Central memory CD8-positive, alpha-beta T cell (primary cell): Measurements from ENCODE around the gene COLQ.
"Not testable (repeated sequence)": the region's sequence is repeated elsewhere in the genome, so short reads cannot be mapped to it uniquely, and the experiment has no call there.

Experiments used
- ATAC-seq: fragments of 150-1000 bp; cut with Tn5 transposase; replicated peaks from 2 replicates; pipeline ENCODE4 v1.10.0; 2022; ENCODE audit warnings: mild to moderate bottlenecking, moderate FRiP score, moderate number of reproducible peaks; ENCODE audit not compliant: poor library complexity, severe bottlenecking; ENCODE audit errors: extremely low read depth
- DNase-seq, 2 donors: peaks; one replicate each; pipeline ENCODE4 v3.0.0; 2021; ENCODE audit warnings: low spot score in 2 of 2
- H3K27ac Mint-ChIP-seq: one replicate; pipeline ENCODE4 v1.8.0; 2022; ENCODE audit warnings: low read depth, mild to moderate bottlenecking, moderate library complexity, mixed read lengths
- H3K27me3 Mint-ChIP-seq: one replicate; pipeline ENCODE4 v1.8.0; 2022; ENCODE audit warnings: mixed read lengths
- H3K36me3 Mint-ChIP-seq: one replicate; pipeline ENCODE4 v1.8.0; 2022; ENCODE audit warnings: mild to moderate bottlenecking, moderate library complexity, mixed read lengths; ENCODE audit not compliant: insufficient read depth
- H3K4me1 Mint-ChIP-seq: one replicate; pipeline ENCODE4 v1.8.0; 2022; ENCODE audit warnings: mixed read lengths
- H3K4me3 Mint-ChIP-seq: one replicate; pipeline ENCODE4 v1.8.0; 2022; ENCODE audit warnings: mild to moderate bottlenecking, moderate library complexity, mixed read lengths
- H3K9me3 Mint-ChIP-seq: one replicate; pipeline ENCODE4 v1.8.0; 2022; ENCODE audit warnings: mixed read lengths

Gene COLQ

GRCh38 chr3:15497964-15498363 lies 23.5 kb downstream of the COLQ start:
- Mint-ChIP-seq H3K27ac (no peak overlapping the region), H3K36me3 (no peaks in the 10 kb centered on the region), H3K4me1 (peaks cover 32% of the 10 kb centered on the region), H3K27me3 (no peaks in the 10 kb centered on the region), H3K4me3 (no peak overlapping the region), H3K9me3 (no peaks in the 10 kb centered on the region)
- ATAC-seq (no peak), DNase-seq (no peak)

- Mint-ChIP-seq H3K27me3 (no peaks in the 10 kb centered on the region), H3K4me1 (peaks cover 26% of the 10 kb centered on the region), H3K9me3 (no peaks in the 10 kb centered on the region), H3K27ac (no peak overlapping the region), H3K4me3 (no peak overlapping the region), H3K36me3 (no peaks in the 10 kb centered on the region)
- no peak for ATAC-seq
- no peak for DNase-seq
Measured at GRCh38 chr3:15496341-15496664, 25.2 kb downstream of the COLQ start.

DNA sequence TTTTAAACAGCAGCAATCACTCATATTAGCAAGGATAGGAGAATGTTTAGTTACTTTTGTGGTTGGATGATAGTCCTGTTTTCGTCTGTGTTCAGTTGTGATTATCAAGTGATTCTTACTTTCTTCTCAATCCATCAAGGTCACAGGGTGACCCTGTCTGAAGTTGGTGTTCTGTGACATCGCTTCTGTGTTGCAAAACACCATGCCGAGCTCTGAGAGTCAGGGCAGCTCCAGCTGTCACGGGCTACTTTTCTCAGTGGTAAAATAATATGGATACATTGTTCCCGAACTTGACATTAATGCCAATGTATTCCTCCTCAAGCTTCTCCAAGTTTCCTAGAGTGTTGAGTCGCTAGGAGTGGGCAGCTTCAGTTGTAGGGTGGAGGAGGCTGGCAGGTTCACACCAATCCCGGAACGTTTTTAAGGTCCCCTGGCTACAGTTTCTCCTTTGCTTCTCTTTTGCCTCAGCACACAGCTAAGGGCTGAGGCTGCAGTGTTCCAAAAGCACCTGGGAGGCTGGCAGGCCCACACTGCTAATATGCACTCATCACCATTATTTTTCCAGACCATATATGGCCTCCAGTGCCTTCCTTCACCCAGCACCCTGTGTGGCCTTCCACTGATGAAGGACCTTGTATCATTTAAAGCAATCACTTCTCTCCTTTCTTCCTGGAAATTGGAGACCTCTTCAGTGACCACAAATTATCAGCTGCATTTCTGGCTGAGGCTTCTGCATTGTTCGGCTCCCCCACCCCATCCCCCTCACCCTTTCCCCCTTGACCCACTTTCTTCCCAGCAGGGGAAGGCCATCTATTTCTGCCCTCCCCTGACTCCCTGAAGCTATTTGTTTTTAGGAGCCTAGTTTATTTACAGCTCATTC lies 25.8 kb downstream of the COLQ start:
- peaks cover 21% of the 10 kb centered on the region for H3K4me1 Mint-ChIP-seq
- no peaks in the 10 kb centered on the region for H3K36me3 Mint-ChIP-seq
- no peak overlapping the region for H3K4me3 Mint-ChIP-seq
- no peak overlapping the region for H3K27ac Mint-ChIP-seq
- no peaks in the 10 kb centered on the region for H3K27me3 Mint-ChIP-seq
- ATAC-seq (no peak), DNase-seq (no peak)
- H3K9me3 Mint-ChIP-seq = no peaks in the 10 kb centered on the region

DNA sequence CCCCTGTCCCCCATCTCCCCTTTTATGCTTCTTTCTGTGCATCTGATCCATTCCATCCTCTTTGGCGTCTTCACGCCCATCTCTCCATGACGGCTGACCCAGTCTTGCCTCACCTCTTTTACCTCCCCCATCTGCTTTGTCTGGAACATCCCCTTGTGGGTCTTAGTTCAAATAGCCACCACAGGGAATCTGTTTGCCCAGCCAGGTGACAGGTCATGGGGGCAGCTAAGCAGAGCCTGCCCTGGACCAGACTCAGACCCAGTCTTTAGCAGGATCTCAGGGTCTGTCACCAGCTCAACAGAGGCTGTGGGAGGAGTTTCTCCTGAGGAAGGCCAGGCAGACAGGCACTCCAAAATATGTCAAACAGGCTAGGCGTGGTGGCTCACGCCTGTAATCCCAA lies 28.1 kb downstream of the COLQ start:
- Mint-ChIP-seq H3K4me1 (peaks cover 5% of the 10 kb centered on the region), H3K4me3 (no peak overlapping the region), H3K9me3 (no peaks in the 10 kb centered on the region), H3K27ac (no peak overlapping the region), H3K36me3 (no peaks in the 10 kb centered on the region), H3K27me3 (no peaks in the 10 kb centered on the region)
- ATAC-seq (no peak), DNase-seq (no peak)

- Mint-ChIP-seq H3K9me3 (no peaks in the 10 kb centered on the region), H3K4me1 (peaks cover 5% of the 10 kb centered on the region), H3K27me3 (no peaks in the 10 kb centered on the region), H3K36me3 (no peaks in the 10 kb centered on the region), H3K27ac (no peak overlapping the region), H3K4me3 (no peak overlapping the region)
- ATAC-seq = no peak
- no peak for DNase-seq
Measured at GRCh38 chr3:15492847-15493360, 28.6 kb downstream of the COLQ start.

DNA sequence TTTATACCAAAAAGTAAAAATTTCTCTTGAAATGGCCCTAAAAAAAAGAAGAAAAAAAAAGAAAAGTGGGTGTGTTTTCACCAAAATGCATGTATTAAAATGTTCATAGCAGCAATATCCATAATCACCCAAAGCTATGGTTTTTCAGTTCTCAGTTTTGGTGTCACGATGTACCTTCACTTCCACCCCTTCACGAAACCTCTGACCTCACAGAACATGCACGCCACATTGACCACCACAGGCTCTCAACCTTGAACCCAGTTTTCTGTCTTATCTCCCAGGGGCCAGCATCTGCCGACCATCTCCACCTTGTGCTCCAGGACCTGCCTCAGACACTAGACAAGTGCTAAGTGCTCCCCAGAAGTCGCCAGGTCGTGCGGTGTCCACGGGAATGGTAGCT lies 30.4 kb downstream of the COLQ start:
- H3K36me3 Mint-ChIP-seq = no peaks in the 10 kb centered on the region
- peaks cover 5% of the 10 kb centered on the region for H3K4me1 Mint-ChIP-seq
- H3K9me3 Mint-ChIP-seq = no peaks in the 10 kb centered on the region
- DNase-seq = no peak
- no peak overlapping the region for H3K4me3 Mint-ChIP-seq
- H3K27ac Mint-ChIP-seq = no peak overlapping the region
- ATAC-seq = no peak
- H3K27me3 Mint-ChIP-seq = no peaks in the 10 kb centered on the region

GRCh38 chr3:15490158-15490557 lies 31.3 kb downstream of the COLQ start:
- Mint-ChIP-seq H3K4me3 (no peak overlapping the region), H3K27ac (no peak overlapping the region), H3K9me3 (no peaks in the 10 kb centered on the region), H3K36me3 (no peaks in the 10 kb centered on the region), H3K4me1 (peaks cover 5% of the 10 kb centered on the region), H3K27me3 (no peaks in the 10 kb centered on the region)
- ATAC-seq = no peak
- no peak for DNase-seq

- Mint-ChIP-seq H3K9me3 (no peaks in the 10 kb centered on the region), H3K4me1 (no peaks in the 10 kb centered on the region), H3K4me3 (no peak overlapping the region), H3K27ac (no peak overlapping the region), H3K36me3 (no peaks in the 10 kb centered on the region), H3K27me3 (no peaks in the 10 kb centered on the region)
- DNase-seq (no peak), ATAC-seq (no peak)
Measured at GRCh38 chr3:15488002-15488401, 33.5 kb downstream of the COLQ start.

DNA sequence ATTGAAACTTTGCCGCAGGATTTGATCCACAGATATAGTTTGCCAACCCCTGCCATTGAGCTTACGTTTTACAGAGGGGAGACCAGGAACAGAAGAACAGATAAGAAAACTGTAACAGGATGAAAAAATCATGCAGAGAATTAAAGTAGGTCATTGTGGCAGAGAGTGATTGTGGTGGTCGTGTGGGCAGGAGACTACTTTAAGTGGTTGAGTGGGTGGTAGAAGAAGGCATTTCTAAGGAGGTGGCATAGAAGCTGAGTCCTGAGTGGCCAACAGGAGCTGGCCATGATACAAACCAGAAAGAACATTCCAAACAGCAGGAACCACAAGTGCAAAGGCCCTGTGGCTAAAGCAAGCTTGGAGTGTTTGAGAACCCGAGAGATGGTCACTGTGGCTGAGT lies 34.5 kb downstream of the COLQ start:
- Mint-ChIP-seq H3K9me3 (no peaks in the 10 kb centered on the region), H3K27me3 (no peaks in the 10 kb centered on the region), H3K4me1 (no peaks in the 10 kb centered on the region), H3K36me3 (no peaks in the 10 kb centered on the region), H3K27ac (no peak overlapping the region), H3K4me3 (no peak overlapping the region)
- no peak for ATAC-seq
- no peak for DNase-seq

DNA sequence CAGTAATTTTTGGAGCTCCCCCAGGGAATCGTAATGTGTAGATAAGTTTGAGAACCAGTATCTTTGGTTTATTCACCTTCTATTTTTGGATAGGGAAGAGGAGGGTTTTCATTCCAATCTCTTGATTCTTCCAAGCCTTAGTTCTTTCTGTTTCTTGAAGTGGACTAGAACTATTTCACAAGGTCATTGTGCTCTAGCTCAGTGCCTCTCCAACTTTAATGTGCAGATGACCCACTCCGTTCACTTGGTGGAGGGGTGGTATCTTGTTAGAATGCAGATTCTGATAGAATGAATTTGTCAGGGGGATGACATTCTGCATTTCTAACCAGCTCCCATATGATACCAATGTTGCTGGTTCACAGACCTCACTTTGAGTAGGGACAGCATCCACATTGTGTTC lies 35.5 kb downstream of the COLQ start:
- no peak for ATAC-seq
- DNase-seq = no peak
- Mint-ChIP-seq H3K36me3 (no peaks in the 10 kb centered on the region), H3K9me3 (no peaks in the 10 kb centered on the region), H3K27ac (no peak overlapping the region), H3K27me3 (no peaks in the 10 kb centered on the region), H3K4me1 (no peaks in the 10 kb centered on the region), H3K4me3 (no peak overlapping the region)

- not testable (repeated sequence) for ATAC-seq, DNase-seq, H3K9me3 Mint-ChIP-seq, H3K27me3 Mint-ChIP-seq, H3K4me3 Mint-ChIP-seq, H3K27ac Mint-ChIP-seq, H3K36me3 Mint-ChIP-seq, H3K4me1 Mint-ChIP-seq
Measured at GRCh38 chr3:15484551-15484950, 37.0 kb downstream of the COLQ start.

- Mint-ChIP-seq H3K27me3 (no peaks in the 10 kb centered on the region), H3K36me3 (no peaks in the 10 kb centered on the region), H3K9me3 (no peaks in the 10 kb centered on the region), H3K27ac (no peak overlapping the region), H3K4me3 (no peak overlapping the region), H3K4me1 (no peaks in the 10 kb centered on the region)
- ATAC-seq (no peak), DNase-seq (no peak)
Measured at GRCh38 chr3:15479400-15480224, 41.9 kb downstream of the COLQ start.

- H3K27me3 Mint-ChIP-seq = no peaks in the 10 kb centered on the region
- H3K4me3 Mint-ChIP-seq = no peak overlapping the region
- no peaks in the 10 kb centered on the region for H3K9me3 Mint-ChIP-seq
- DNase-seq (no peak), ATAC-seq (no peak)
- no peaks in the 10 kb centered on the region for H3K4me1 Mint-ChIP-seq
- H3K36me3 Mint-ChIP-seq = no peaks in the 10 kb centered on the region
- H3K27ac Mint-ChIP-seq = no peak overlapping the region
Measured at GRCh38 chr3:15478640-15478979, 42.9 kb downstream of the COLQ start.
